Measurements from ENCODE around the gene SMKR1.
"Not testable (repeated sequence)": the region's sequence is repeated elsewhere in the genome, so short reads cannot be mapped to it uniquely, and the experiment has no call there.

SMKR1 gene

DNA sequence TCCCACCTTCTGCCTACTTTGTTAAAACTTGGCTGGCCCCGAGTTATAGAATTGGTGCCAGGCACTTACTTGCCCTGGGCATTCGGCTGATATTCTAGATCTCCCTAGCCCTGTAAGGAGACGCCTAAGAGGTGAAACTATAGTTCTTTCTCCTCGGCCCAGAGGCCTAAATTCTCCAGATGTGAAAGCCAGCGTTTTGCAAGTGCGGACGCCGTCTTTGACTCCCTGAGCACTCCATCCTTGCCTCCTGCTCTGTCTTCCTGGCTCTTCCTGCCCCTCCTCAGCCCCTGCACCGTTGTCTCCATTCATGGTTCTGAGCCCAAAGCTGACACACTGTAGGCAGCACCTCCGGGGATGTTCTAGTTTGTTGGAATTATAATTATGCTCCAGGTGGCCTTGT lies 11.2 kb downstream of the SMKR1 start:
- no peak overlapping the region for H3K9ac ChIP-seq (ENCODE audit: low read depth, low read length)
- H3K36me3 ChIP-seq (ENCODE audit: control insufficient read depth, insufficient read depth, low read length) = no peaks in the 10 kb centered on the region
- no peaks in the 10 kb centered on the region for H3K27me3 ChIP-seq (ENCODE audit: control insufficient read depth, insufficient read depth, low read length)
- H3K4me3 ChIP-seq (ENCODE audit: low read depth, low read length) = no peak overlapping the region
- H3K4me1 ChIP-seq (ENCODE audit: control insufficient read depth, insufficient read depth, low read length) = peaks cover 2% of the 10 kb centered on the region
- H3K9me3 ChIP-seq (ENCODE audit: control insufficient read depth, insufficient read depth, low read length) = no peaks in the 10 kb centered on the region

DNA sequence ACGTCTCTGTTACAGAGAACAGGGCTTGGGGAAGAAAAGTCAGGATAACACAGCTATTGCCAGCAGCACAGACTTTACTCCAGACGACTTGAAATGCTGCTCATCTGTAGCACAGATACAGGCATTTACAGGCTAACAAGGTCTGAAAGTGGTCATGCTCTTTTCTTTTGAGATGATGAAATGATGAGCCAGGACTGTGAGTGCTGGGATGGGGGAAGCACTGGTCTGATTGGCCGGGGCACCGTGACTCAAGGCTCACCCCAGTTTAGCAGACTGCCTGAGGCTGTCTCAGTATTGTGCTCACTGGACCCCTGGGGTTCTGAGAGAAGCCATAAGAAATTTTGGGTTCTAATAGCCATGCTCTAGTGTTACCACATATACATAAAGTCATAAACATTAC lies 12.4 kb downstream of the SMKR1 start:
- no peaks in the 10 kb centered on the region for H3K36me3 ChIP-seq (ENCODE audit: control insufficient read depth, insufficient read depth, low read length)

DNA sequence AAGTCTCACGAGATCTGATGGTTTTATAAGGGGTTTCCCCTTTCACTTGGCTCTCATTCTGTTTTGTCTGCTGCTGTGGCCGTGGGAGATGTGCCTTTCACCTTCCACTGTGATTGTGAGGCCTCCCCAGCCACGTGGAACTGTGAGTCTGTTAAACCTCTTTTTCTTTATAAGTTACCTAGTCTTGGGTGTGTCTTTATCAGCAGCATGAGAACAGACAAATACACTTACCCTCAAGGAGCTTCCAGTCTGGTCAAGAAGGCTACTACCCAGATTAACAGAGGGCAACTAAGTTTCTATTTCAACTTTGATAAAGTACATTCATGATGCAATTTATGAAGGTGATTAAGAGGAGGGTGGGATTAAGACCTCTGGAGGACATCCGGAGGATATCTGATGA lies 13.1 kb downstream of the SMKR1 start:
- peaks cover 6% of the 10 kb centered on the region for H3K4me1 ChIP-seq (ENCODE audit: control insufficient read depth, insufficient read depth, low read length)
- H3K4me3 ChIP-seq (ENCODE audit: low read depth, low read length) = no peak overlapping the region
- H3K9me3 ChIP-seq (ENCODE audit: control insufficient read depth, insufficient read depth, low read length) = no peaks in the 10 kb centered on the region
- no peaks in the 10 kb centered on the region for H3K27me3 ChIP-seq (ENCODE audit: control insufficient read depth, insufficient read depth, low read length)
- H3K36me3 ChIP-seq (ENCODE audit: control insufficient read depth, insufficient read depth, low read length) = no peaks in the 10 kb centered on the region
- H3K9ac ChIP-seq (ENCODE audit: low read depth, low read length) = no peak overlapping the region

More for the DNA sequence above, 12.4 kb downstream of the SMKR1 start:
- H3K4me1 ChIP-seq (ENCODE audit: control insufficient read depth, insufficient read depth, low read length) = peaks cover 4% of the 10 kb centered on the region
- H3K9ac ChIP-seq (ENCODE audit: low read depth, low read length) = no peak overlapping the region
- no peaks in the 10 kb centered on the region for H3K9me3 ChIP-seq (ENCODE audit: control insufficient read depth, insufficient read depth, low read length)
- no peak overlapping the region for H3K4me3 ChIP-seq (ENCODE audit: low read depth, low read length)
- no peaks in the 10 kb centered on the region for H3K27me3 ChIP-seq (ENCODE audit: control insufficient read depth, insufficient read depth, low read length)

DNA sequence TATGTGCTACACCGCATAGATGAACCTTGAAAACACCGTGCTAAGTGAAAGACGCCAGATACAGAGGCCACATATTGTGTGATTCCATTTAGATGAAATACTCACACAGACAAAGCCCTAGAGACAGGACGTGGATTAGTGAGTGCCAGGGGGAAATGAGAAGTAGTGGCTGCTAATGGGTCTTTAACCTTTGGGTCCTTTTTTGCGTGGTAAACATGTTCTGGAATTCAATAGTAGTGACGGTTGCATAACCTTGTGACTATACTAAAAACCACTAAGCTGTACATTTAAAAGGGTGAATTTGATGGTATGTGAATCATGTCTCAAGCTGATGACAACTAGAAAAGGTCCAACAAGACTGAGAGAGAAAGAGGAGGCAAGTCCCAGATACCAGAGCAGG lies 15.6 kb downstream of the SMKR1 start:
- H3K4me1 ChIP-seq (ENCODE audit: control insufficient read depth, insufficient read depth, low read length) = peaks cover 6% of the 10 kb centered on the region
- no peak overlapping the region for H3K4me3 ChIP-seq (ENCODE audit: low read depth, low read length)
- H3K27me3 ChIP-seq (ENCODE audit: control insufficient read depth, insufficient read depth, low read length) = peaks cover 6% of the 10 kb centered on the region
- no peaks in the 10 kb centered on the region for H3K36me3 ChIP-seq (ENCODE audit: control insufficient read depth, insufficient read depth, low read length)
- no peaks in the 10 kb centered on the region for H3K9me3 ChIP-seq (ENCODE audit: control insufficient read depth, insufficient read depth, low read length)
- H3K9ac ChIP-seq (ENCODE audit: low read depth, low read length) = no peak overlapping the region

- Histone ChIP-seq H3K9me3 (ENCODE audit: control insufficient read depth, insufficient read depth, low read length) (no peaks in the 10 kb centered on the region), H3K4me1 (ENCODE audit: control insufficient read depth, insufficient read depth, low read length) (peaks cover 6% of the 10 kb centered on the region), H3K27me3 (ENCODE audit: control insufficient read depth, insufficient read depth, low read length) (peaks cover 6% of the 10 kb centered on the region), H3K9ac (ENCODE audit: low read depth, low read length) (no peak overlapping the region), H3K36me3 (ENCODE audit: control insufficient read depth, insufficient read depth, low read length) (no peaks in the 10 kb centered on the region), H3K4me3 (ENCODE audit: low read depth, low read length) (no peak overlapping the region)
Observed at GRCh38 chr7:129519464-129519863, 17.1 kb downstream of the SMKR1 start.

DNA sequence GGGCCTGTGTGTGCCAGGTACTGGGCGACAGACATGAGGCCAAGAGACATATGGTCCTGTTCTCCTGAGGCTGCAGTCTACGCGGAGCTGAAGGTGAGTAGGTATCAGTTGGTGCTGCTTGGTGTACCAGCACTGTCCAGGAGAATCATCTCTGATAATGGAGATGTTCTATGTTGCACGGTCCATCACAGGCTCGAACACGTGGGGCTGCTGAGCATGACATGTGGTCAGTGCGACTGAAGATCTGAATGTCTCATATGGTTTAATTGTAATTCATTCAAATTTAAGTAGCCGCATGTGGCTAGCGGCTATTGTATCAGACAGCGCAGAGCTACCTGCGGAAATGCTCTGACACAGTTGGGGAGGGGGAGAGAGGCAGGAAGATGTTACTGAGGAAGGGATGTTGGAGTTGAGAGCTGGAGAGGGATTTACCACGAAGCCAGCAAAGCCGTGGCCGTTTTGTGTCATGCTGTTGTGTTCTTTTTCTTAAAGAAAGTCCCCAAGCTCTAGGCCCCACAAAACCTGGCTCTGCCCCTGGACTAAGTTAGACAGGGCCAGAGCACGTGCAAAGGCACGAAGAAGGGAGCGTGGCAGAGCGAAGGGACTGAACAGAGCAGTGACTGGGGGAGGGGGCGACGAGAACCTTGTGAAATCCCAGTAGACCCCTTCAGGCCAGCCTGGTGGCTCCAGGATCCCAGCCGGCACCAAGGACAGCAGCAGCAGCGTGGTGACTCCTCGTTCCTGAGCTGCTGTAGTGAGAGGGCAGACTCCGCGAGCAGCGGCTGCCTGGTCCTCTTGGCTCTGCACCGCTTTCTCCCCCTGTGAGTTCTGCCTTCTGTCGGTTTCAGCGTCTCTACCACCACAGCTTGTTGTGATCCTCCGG lies 20.0 kb downstream of the SMKR1 start:
- Histone ChIP-seq H3K27me3 (ENCODE audit: control insufficient read depth, insufficient read depth, low read length) (peaks cover 6% of the 10 kb centered on the region), H3K9me3 (ENCODE audit: control insufficient read depth, insufficient read depth, low read length) (no peaks in the 10 kb centered on the region), H3K36me3 (ENCODE audit: control insufficient read depth, insufficient read depth, low read length) (no peaks in the 10 kb centered on the region), H3K4me3 (ENCODE audit: low read depth, low read length) (no peak overlapping the region), H3K9ac (ENCODE audit: low read depth, low read length) (no peak overlapping the region), H3K4me1 (ENCODE audit: control insufficient read depth, insufficient read depth, low read length) (peaks cover 4% of the 10 kb centered on the region)

GRCh38 chr7:129522971-129523340 lies 20.6 kb downstream of the SMKR1 start:
- H3K9me3 ChIP-seq (ENCODE audit: control insufficient read depth, insufficient read depth, low read length) = no peaks in the 10 kb centered on the region
- H3K4me3 ChIP-seq (ENCODE audit: low read depth, low read length) = no peak overlapping the region
- H3K9ac ChIP-seq (ENCODE audit: low read depth, low read length) = no peak overlapping the region
- H3K36me3 ChIP-seq (ENCODE audit: control insufficient read depth, insufficient read depth, low read length) = no peaks in the 10 kb centered on the region
- H3K4me1 ChIP-seq (ENCODE audit: control insufficient read depth, insufficient read depth, low read length) = peaks cover 4% of the 10 kb centered on the region
- H3K27me3 ChIP-seq (ENCODE audit: control insufficient read depth, insufficient read depth, low read length) = peaks cover 6% of the 10 kb centered on the region

DNA sequence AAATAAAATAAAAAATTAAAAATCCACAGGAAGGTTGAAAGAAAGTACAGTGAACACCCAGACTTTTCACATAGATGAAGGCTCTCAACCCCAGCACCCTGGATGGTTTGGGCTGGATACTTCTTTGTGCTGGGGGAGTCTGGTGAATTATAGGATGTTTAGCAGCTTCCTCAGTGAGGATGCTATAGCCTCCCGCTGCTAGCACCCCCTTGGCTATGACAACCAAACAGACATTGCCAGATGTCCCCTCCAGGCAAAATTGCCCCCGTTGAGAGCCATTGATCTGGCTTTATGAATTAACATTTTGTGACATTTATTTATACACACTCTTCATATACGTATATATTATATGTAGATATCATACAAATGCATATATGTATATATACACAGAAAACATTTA lies 21.6 kb downstream of the SMKR1 start:
- Histone ChIP-seq H3K4me3 (ENCODE audit: low read depth, low read length) (no peak overlapping the region), H3K9ac (ENCODE audit: low read depth, low read length) (no peak overlapping the region), H3K27me3 (ENCODE audit: control insufficient read depth, insufficient read depth, low read length) (peaks cover 6% of the 10 kb centered on the region), H3K4me1 (ENCODE audit: control insufficient read depth, insufficient read depth, low read length) (peaks cover 4% of the 10 kb centered on the region), H3K9me3 (ENCODE audit: control insufficient read depth, insufficient read depth, low read length) (no peaks in the 10 kb centered on the region), H3K36me3 (ENCODE audit: control insufficient read depth, insufficient read depth, low read length) (no peaks in the 10 kb centered on the region)

DNA sequence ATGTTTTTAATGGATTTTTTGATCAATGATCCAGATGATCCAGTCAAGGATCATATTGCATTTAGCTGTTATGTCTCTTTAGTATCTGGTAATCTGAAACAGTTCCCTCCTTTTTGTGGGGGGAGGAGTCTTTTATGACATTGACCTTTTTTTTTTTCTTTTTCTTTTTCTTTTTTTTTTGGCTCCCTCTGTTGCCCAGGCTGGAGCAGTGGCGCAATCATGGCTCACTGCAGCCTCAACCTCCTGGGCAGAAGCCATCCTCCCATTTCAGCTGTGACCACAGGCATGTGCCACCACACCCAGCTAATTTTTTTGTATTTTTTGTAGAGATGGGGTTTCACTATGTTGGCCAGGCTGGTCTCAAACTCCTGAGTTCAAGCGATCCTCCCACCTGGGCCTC lies 22.1 kb downstream of the SMKR1 start:
- not testable (repeated sequence) for H3K27me3 ChIP-seq (ENCODE audit: control insufficient read depth, insufficient read depth, low read length); H3K36me3 ChIP-seq (ENCODE audit: control insufficient read depth, insufficient read depth, low read length); H3K9ac ChIP-seq (ENCODE audit: low read depth, low read length); H3K9me3 ChIP-seq (ENCODE audit: control insufficient read depth, insufficient read depth, low read length); H3K4me1 ChIP-seq (ENCODE audit: control insufficient read depth, insufficient read depth, low read length); H3K4me3 ChIP-seq (ENCODE audit: low read depth, low read length)

DNA sequence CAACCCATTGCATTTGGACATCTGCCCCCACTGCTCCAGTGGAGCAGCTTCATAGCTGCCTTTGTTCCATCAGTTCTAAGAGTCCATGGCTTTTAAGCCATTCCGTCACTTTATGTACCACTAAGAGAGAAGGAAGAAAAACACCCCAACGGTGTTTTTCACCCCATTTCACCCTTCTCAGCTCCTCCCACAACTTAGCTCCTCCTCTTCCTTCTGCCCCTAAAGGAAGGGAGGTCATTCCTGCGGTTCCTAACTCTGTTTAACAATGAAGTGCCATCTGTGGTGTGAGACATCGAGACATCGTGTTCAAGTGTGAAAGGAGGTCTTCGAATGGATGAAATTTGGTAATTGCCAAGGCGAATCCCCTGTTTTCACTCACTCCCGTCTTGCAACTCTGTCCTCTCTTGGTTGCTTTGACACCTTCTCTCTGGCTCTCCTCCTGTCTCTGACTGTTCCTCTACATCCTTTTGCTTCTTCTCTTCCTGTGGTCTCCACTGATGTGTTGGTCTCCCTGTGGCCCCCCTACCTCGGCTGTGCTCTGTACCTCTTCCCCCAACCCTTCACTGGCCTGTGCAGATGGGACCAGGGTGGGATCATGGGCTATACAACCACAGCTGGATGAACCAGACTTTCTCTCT lies 23.0 kb downstream of the SMKR1 start:
- H3K36me3 ChIP-seq (ENCODE audit: control insufficient read depth, insufficient read depth, low read length) = no peaks in the 10 kb centered on the region
- no peaks in the 10 kb centered on the region for H3K4me1 ChIP-seq (ENCODE audit: control insufficient read depth, insufficient read depth, low read length)
- peaks cover 6% of the 10 kb centered on the region for H3K27me3 ChIP-seq (ENCODE audit: control insufficient read depth, insufficient read depth, low read length)
- no peaks in the 10 kb centered on the region for H3K9me3 ChIP-seq (ENCODE audit: control insufficient read depth, insufficient read depth, low read length)
- H3K9ac ChIP-seq (ENCODE audit: low read depth, low read length) = no peak overlapping the region
- H3K4me3 ChIP-seq (ENCODE audit: low read depth, low read length) = no peak overlapping the region

GRCh38 chr7:129529643-129530042 lies 27.3 kb downstream of the SMKR1 start:
- no peaks in the 10 kb centered on the region for H3K9me3 ChIP-seq (ENCODE audit: control insufficient read depth, insufficient read depth, low read length)
- H3K36me3 ChIP-seq (ENCODE audit: control insufficient read depth, insufficient read depth, low read length) = no peaks in the 10 kb centered on the region
- no peaks in the 10 kb centered on the region for H3K27me3 ChIP-seq (ENCODE audit: control insufficient read depth, insufficient read depth, low read length)
- H3K4me1 ChIP-seq (ENCODE audit: control insufficient read depth, insufficient read depth, low read length) = peaks cover 6% of the 10 kb centered on the region
- no peak overlapping the region for H3K9ac ChIP-seq (ENCODE audit: low read depth, low read length)
- no peak overlapping the region for H3K4me3 ChIP-seq (ENCODE audit: low read depth, low read length)

GRCh38 chr7:129530795-129531391 lies 28.6 kb downstream of the SMKR1 start:
- no peaks in the 10 kb centered on the region for H3K9me3 ChIP-seq (ENCODE audit: control insufficient read depth, insufficient read depth, low read length)
- H3K36me3 ChIP-seq (ENCODE audit: control insufficient read depth, insufficient read depth, low read length) = no peaks in the 10 kb centered on the region
- H3K9ac ChIP-seq (ENCODE audit: low read depth, low read length) = no peak overlapping the region
- H3K4me3 ChIP-seq (ENCODE audit: low read depth, low read length) = no peak overlapping the region
- no peaks in the 10 kb centered on the region for H3K27me3 ChIP-seq (ENCODE audit: control insufficient read depth, insufficient read depth, low read length)
- peaks cover 6% of the 10 kb centered on the region for H3K4me1 ChIP-seq (ENCODE audit: control insufficient read depth, insufficient read depth, low read length)
